Stimulated activated naive CD8-positive, alpha-beta T cell treated with anti-CD3 and anti-CD28 coated beads, Interleukin-15, Interleukin-2, amounts not matched to agents 100 U/mL and 50 U/mL, for 24 hours (primary cell): ENCODE data around the gene NKAIN1.
"Not testable (repeated sequence)": the region's sequence is repeated elsewhere in the genome, so short reads cannot be mapped to it uniquely, and the experiment has no call there.

Source experiments
- ATAC-seq: fragments of 150-1000 bp; cut with Tn5 transposase; one replicate; pipeline ENCODE4 v1.10.0; 2021
- DNase-seq: peaks from one replicate; pipeline ENCODE4 v3.0.0; 2021

Gene NKAIN1

DNA sequence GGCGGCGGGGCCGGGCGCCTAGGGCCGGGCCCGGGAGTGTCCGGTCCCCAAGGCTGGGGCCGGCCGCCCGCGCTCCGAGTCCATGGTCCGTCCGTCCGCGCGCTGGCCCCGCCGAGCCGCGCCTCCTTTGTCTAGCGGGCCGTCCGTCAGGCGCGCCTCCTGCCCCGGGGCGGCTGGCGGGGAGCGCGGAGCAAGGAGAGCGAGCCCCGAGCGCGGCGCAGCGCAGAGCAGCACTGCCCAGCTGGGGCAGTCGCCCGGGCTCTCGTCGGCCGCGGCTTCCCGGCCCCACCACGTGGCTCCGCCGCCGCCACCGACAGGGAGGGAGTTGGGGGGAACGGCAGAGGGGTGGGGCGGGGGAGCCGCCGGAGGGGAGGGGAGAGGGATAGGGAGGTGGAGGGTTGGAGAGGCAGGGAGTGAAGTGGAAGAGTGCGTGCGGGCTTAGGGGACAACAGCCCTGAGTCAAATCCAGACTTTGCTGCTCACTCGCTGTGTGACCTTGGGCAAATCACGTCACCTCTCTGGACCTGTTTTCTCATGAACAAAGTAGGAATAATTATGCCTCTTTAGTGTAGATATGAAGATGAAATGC, at the start of gene NKAIN1:
TSS of gene NKAIN1 (minus strand) at position 235 of the 589 bp plus-strand sequence. CDS start 340 bp downstream, outside the sequence.
- no peak for ATAC-seq

DNA sequence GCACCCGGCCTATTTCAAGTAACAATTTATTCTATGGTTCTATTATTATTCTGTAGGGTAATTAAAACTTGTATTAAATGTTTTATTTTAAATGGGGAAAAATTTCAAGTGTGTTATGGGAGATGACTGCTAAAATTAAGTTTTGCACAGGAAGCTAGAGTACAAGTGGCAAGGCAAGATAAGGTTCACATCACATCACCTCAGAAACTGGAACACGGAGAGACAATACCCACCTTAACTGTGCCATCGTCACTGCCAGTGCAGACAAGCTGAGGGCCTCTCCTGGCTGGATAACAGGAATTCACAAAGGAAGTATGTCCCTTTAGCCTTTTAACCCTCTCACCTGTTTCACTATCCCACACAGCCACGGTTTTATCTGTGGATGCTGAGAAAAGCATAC, 49.3 kb upstream of the NKAIN1 start:
- no peak for ATAC-seq

More for the DNA sequence above, at the start of gene NKAIN1:
- peak; percentile 13 for DNase-seq

DNA sequence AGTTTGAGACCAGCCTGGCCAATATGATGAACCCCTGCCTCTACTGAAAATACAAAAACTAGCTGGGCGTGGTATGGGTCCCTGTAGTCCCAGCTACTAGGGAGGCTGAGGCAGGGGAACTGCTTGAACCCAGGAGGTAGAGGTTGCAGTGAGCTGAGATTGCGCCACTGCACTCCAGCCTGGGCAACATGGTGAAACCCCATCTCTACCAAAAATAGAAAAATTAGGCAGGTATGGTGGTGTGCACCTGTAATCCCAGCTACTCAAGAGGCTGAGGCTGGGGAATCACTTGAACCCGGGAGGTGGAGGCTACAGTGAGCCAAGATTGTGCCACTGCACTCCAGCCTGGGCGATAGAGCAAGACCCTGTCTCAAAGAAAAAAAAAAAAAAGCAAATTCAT, 48.1 kb upstream of the NKAIN1 start:
- not testable (repeated sequence) for ATAC-seq, DNase-seq

More for the DNA sequence above, 49.3 kb upstream of the NKAIN1 start:
- no peak for DNase-seq

DNA sequence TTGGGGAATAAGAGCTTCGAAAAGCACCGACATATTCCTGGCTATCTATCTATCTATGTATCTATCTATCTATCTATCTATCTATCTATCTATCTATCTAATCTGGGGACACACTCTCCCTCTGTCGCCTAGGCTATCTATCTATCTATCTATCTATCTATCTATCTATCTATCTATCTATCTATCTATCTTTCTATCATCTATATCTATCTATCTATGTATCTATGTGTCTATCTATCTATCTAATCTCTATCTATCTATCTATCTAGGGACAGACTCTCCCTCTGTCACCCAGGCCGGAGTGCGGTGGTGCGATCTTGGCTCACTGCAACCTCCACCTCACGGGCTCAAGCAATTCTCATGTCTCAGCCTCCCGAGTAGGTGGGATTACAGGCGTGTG, 42.7 kb upstream of the NKAIN1 start:
- not testable (repeated sequence) for DNase-seq, ATAC-seq

DNA sequence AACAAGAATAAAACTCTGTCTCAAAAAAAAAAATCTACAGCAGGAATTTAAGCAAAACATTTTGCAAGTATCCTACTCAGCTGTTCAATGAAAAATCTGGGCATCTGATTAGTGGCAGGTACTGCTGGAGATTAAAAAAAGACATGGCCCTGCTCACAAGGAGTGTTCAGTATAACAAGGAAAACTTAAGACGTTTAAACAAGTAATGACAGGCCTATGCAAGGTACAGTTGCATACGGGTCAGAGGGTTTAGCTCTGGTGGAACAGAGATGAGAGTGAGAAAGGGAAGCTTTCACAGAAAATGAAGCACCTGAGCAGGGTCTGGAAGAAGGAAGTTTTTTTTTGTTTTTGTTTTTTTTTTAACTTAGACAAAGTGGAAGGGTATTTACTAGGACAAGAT, 33.9 kb upstream of the NKAIN1 start:
- ATAC-seq (no peak), DNase-seq (no peak)

DNA sequence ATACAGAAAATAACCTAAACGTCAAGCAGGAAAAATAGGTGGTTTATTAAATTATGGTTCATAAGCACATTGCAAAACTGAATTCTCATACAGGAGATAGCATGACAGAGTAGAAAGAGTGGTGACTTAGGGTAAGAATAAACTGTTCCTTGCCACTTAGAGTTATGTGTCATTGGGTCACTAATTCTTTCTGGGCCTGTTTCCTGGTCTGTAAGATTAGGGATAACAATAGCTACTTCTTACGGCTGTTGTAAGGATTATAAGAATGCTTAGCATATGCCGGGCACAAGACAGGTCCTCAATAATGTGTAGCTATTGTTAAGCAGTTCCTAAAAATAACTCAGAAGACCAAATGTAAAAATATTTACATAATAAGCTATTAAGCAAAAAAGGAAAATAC, 32.7 kb upstream of the NKAIN1 start:
- DNase-seq (no peak), ATAC-seq (no peak)

DNA sequence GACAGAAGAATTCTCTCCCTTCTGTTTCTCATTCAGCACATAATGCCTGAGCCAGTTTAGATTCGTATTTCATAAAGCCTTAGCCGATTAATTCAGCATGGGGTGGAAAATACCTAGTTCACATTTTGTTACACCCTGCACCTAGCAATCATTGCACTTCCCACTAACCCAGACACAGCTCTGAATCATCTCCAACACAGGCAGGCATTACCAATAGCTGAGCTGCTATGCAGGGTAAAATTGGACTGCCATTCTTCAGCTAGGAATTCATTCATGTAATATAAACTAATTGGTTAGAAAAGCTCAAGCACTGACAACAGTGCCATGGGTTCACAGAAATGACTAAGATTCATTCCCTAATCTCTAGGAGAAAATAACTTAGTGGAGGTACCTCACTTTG, 26.9 kb upstream of the NKAIN1 start:
- no peak for ATAC-seq

DNA sequence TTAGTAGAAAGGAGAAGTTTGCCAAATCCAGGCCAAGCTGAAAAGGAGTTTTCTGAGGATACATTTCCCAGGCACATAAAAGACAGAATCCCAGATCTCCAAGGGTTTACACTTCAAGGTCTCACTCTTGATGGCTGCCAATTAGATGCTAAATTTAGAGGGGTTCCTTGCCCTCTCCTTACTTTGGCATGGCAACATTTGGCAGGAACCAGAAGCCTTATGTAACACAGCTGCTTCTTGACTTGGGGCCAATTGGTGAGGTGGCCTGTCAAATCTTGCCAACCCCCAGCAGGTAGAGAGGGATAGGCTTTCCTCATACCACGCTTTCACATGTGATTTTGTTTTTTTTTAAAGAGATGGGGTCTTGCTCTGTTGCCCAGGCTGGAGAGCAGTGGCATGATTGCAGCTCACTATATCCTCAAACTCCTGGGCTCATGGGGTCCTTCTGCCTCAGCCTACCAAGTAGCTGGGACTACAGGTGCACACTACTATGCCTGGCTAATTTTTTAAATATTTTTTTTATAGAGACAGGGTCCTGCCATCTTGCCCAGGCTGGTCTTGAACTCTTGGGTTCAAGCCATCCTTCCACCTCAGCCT, 25.2 kb upstream of the NKAIN1 start:
- ATAC-seq (no peak), DNase-seq (no peak)

More for the DNA sequence above, 26.9 kb upstream of the NKAIN1 start:
- DNase-seq, result no peak

DNA sequence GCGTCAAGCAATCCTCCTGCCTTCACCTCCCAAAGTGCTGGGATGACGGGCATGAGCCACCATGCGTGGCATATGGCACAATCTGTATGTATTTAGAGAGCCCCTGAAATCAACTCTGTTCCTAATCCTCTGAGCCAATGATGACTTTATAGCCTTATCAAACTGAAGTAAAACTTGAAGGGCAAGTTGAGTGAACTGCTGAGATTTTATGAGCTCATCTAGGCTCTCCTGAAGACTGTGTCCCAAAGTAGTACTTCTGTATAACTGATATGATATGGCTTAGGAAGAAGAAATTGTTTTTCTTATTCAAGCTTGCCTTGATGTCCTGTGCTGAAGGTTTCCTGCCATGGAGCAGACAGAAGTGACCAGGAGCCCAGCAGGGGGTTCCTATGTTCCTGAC, 23.7 kb upstream of the NKAIN1 start:
- no peak for DNase-seq
- no peak for ATAC-seq

DNA sequence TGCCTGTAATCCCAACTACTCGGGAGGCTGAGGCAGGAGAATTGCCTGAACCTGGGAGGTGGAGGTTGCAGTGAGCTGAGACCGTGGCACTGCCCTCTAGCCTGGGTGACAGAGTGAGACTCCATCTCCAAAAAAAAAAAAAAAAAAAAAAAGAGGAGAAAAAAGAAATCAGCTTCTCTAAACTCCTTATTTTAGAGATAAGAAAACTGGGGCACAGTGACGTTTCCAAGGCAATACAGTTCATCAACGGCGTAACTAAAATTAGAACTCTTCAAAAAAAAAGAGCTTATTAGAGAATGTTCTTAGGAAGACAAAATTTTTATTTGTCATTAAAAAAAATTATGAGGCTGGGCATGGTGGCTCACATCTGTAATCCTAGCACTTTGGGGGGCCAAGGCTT, 22.7 kb upstream of the NKAIN1 start:
- not testable (repeated sequence) for DNase-seq, ATAC-seq

DNA sequence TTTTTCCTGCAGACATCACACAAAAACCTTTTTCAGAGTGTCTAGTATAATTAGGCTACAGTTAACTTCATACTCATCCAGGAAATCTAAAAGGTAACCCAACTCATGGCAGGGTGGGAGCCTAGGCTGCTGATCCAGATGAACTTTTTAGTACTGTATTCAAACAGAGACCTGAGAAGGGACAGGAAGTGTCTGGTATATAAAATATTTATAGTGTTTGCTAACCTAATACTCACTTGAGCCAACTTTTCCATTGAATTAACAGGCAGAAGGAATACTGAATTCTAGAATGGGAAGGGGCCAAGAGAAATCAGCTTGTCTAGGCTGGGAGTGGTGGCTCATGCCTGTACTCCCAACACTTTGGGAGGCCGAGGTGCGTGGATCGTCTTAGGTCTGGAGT, 22.2 kb upstream of the NKAIN1 start:
- DNase-seq, result no peak
- ATAC-seq, result no peak

DNA sequence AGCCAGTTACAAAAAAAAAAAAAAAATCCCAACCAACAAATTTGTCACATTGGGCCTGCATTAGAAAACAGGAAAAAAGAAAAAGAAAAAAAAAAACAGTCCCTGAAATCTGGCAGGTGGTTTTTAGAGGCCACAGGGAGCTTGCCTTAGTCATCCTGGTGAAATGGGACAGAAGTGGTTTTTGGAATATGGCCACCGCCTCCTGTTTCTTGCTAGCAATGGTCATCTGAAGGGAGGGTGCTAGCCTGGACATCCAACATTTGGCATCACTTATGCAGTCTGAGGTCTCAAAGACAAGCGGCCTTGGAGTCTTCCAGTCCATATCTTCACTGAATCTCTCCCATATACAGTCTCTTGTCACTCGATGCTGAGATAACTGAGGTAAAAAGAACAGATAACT, 20.1 kb upstream of the NKAIN1 start:
- no peak for DNase-seq
- ATAC-seq, result no peak

DNA sequence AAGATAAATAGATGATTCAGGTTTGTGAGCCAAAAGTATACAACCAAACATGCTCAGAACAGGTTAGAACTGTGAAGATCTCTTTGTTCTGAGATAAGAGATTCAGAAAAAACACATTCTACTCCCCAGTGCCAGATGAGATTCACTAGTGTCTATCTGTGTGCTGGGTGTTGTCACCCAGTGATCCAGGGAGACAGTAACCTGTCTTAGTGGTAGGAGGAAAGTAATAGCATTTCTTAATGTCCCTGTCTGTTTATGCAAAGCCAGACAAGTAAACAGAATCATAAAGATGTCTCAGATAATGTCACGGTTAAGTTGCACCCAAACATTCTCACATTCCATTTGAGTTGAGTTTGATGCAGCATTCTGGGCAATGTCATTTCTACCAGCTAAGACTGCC, 18.9 kb upstream of the NKAIN1 start:
- ATAC-seq (no peak), DNase-seq (no peak)

DNA sequence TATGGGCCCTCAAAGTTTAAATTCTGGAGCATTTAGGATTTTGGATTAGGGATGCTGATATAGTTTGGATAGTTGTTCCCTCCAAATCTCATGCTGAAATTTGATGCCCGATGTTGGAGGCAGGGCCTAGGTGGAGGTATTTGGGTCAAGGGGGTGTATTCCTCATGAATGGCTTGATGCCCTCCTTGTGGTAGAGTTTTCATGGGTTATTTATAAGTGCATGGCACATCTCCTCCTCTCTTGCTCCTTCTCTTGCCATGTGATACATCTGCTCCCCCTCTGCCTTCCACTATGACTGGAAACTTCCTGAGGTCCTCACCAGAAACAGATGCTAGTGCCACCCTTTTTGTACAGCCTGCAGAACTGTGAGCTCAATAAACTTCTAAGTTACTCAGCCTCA, 17.5 kb upstream of the NKAIN1 start:
- DNase-seq (no peak), ATAC-seq (no peak)

DNA sequence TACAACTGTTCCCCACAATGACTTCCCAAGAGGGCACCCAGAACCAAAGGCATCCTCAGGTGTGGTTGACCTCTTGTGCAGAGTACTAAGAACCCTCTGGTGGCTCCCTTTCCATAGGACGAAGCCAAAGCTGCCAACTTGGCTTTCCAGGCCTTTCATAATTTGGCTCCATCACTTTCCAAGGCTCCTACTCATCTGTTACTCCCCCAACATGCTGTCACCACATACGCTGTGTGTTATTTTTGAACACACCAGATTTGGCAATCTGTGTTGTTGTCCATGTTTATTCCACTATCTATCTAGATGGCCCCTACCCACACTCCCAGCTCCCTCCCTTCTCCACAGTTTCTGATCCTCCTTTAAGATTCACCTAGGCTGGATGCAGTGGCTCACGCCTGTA, 10.2 kb upstream of the NKAIN1 start:
- no peak for DNase-seq
- ATAC-seq, result no peak

DNA sequence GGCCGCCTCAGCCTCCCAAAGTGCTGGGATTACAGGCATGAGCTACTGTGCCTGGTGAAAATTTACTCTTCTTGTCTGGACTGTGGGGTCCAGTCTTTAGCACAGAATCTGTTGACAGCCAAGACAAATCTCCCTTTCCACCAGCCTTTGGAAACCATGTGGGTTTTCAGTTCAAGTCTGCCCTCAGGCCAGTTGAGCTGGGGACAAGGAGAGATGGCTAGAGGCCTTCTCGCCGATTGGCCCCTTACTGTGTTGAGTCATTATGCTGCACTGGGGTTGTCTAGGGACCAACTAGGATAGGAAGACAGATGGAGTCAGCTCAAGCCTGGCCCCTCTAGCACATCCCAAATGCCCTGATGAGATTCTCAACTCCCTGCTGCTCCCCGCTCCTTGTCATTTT, 8.6 kb upstream of the NKAIN1 start:
- no peak for DNase-seq

DNA sequence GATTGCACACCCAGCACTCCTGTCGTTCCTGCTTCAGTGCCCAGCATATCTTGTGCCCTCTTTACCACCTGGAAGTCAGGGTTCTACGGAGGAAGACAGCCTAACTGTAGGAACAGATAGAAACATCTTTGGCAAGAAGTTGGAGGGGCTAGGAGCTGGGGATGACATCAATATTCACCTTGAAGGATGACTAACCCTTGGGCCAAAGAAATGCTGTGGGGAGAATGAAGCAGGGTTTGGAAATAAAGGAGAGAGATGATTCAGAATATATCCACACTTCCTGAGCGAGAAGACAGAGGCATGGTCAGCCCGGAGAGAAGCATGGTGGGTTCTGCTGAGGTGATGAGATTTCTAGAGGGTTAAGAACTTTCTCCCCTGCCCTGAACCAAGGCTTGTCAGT, 4.6 kb upstream of the NKAIN1 start:
- ATAC-seq (no peak), DNase-seq (no peak)

More for the DNA sequence above, 8.6 kb upstream of the NKAIN1 start:
- no peak for ATAC-seq

DNA sequence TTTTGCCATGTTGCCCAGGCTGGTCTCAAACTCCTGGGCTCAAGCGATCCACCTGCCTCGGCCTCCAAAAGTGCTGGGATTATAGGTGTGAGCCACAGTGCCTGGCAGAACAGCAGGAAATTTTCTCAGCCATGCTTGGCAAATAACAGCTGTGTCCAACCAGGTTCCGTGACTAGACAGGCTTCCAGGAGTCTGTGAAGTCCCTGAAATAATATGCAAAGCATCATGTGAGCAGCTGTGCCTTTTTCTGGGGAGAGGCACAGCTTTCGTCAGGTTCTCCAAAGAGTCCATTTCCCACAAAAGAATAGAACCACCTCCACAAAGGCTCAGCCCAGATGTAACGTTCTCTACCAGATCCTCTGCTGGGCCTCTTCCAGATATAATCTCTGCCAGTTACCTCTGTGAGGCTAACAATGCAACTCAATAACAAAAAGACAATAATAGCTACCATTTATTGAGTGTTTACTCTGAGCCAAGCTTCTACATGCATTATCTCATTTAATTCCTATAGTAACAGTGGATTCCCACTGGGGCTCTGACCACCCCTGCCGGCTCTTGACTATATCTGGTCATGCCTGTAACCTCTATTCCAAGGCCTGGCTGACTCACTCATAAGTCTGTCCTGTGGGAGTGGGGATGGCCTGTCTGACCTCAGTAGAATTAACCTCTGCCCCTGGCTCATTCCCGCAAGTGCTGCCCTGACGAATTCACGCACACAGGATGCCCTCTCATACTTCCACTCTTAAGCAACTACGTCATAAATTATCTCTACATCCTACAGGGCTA, 4.0 kb upstream of the NKAIN1 start:
- DNase-seq (no peak), ATAC-seq (no peak)

DNA sequence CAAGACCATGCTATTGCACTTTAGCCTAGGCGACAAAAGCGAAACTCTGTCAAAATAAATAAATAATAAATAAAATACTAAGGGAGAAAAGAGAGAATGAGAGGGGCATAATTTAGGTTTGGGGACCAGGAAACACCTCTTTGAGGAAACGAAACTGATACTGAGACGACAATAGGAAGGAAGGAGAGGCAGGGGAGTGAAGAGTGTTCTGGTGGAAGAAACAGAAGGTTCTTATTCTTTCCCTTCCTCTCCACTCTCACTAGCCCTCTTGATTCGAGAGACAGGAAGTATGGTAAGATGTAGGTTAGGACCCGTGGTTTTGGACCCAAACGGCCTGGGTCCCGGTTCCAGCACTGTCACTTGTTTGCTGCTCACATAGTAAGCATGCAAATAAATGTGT, 1.6 kb upstream of the NKAIN1 start:
- DNase-seq (no peak), ATAC-seq (no peak)

DNA sequence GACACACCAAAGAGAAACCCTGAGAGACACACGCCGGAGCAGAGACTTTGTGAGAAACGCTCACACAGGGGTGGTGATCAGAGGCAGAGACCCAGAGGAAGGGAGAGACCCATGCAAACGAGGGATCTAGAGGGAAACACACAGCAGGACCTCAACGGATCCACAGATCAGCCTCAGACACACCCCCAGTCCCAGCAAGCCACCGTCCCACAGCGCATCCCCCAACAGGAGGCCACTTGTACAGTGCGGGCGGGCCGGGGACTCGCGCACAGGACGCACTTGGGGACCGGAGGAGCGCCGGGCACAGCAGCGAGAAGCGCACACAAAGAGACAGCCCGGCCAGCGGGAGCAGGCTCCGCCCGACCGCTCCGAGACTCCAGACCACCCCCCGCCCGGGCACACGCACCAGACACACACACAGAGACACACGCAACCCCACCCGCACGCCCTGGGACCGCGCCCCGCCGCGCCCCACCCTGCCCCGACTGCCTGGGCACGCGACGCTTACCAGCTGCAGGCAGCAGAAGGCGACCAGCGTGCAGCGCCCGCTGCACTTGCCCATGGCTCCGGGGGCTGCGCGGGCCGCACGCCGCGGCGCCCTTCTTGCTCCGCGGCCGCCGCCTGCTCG, 587 bp downstream of the NKAIN1 start:
- DNase-seq (no peak), ATAC-seq (peak; percentile 49)

DNA sequence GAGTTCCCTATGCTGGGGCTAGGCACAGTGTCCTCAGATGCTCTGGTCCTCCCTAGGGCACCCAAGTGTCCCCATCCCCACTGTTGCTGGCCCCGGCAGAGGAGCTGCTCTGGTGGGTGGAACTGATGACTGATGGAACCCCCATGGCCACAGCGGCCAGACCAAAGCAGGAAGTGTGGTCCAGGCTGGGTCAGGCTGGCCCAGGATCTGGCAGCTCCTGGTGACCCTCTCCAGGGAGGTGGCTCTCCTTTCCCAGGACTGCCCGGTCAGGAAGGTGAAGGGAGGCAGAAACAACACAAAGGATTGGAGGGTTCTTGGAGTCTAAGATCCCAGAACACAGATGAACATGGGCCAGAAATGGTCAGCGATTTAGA, 1.1 kb downstream of the NKAIN1 start:
- ATAC-seq, result no peak
- DNase-seq, result no peak

DNA sequence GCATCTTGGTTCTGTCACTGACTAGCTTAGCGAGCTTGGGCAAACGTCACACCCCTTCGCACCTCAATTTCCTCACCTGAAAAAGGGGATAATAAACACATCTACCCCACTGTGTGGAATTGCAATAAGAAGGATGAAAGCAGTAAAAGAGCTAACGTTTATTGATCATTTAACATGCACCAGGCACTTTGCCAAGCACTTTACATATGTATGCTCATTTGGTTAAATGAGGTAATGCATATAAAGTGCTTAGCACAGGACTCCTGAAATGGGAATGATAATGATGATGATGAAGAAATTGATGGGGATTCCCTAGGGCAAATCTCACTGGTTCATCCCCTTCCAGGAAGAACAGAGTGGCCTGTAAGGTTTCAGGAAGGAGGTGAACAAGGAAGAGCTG, 4.8 kb downstream of the NKAIN1 start:
- no peak for DNase-seq
- no peak for ATAC-seq

DNA sequence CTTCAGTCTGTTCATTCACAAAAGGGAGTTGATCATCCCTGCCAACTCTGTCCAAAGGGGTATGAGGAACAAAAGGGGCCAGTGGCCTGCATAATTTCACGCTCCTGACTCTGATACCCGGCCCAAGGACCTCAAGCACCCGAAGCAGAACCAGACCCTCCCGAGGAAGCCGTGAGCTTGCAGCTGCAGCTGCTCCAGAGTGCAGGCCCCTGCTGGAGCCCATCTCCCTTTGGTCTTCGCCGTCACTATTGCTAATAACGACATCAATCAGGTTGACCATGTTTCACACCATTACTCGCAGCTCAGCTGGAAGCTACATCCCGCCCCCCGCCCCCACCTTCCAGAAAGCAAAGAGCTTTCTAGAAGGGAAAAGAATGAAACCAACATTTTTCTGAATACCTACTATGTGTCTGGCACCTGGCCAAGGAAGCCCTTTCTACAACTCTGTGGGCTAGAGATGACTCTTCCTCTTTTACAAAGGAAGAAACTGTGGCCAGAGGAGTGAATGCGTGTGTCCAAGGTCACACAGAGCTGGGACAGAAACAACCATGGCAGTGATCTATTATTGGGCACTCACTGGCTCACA, 5.5 kb downstream of the NKAIN1 start:
- DNase-seq (no peak), ATAC-seq (no peak)
